ENCODE measurements around the gene RIMBP3C.
"Not testable (repeated sequence)": the region's sequence is repeated elsewhere in the genome, so short reads cannot be mapped to it uniquely, and the experiment has no call there.

- not testable (repeated sequence) for TF ChIP-seq CTCF (conservative IDR thresholded peaks at IDR 0.05); EZH2 (IDR thresholded peaks at IDR 0.05; ENCODE audit: low read depth)
These were observed 1.7 kb downstream of the RIMBP3C start for GRCh38 chr22:21549558-21549957.

Data from PC-9 (cell line).